Testis (tissue), 2 donors: ENCODE data around the gene TPM2.

Source experiments
- CTCF ChIP-seq, 3 experiments: fragments of 450-650 bp in 2 of 3; fragments of 200-600 bp in 1 of 3; sonication (generic) in 1 of 3; IDR thresholded peaks; one replicate each; pipeline ENCODE4 v1.5.1; 2016 to 2019; ENCODE audit warnings: antibody characterized with exemption in 3 of 3, mild to moderate bottlenecking in 2 of 3, moderate library complexity in 1 of 3
- POLR2A ChIP-seq: fragments of 450-650 bp; IDR thresholded peaks from one replicate; pipeline ENCODE4 v1.6.1; 2017; ENCODE audit warnings: antibody characterized with exemption, mild to moderate bottlenecking, moderate library complexity

GRCh38 chr9:35691757-35692301 is 2.1 kb upstream of the TPM2 start:
- no peak for TF ChIP-seq CTCF (IDR thresholded peaks at IDR 0.05)
- TF ChIP-seq POLR2A = no peak
